ENCODE measurements around the gene HOXB9.
A peak's percentile ranks its signal among the peaks of the same experiment; 100 is the strongest.

Gene HOXB9

GRCh38 chr17:48588528-48588927 lies 37.6 kb downstream of the HOXB9 start:
- DNase-seq = no peak

GRCh38 chr17:48588074-48588415 lies 38.1 kb downstream of the HOXB9 start:
- DNase-seq = no peak

GRCh38 chr17:48587276-48588073 lies 38.7 kb downstream of the HOXB9 start:
- DNase-seq = no peak

- no peak for DNase-seq
Measured at GRCh38 chr17:48586355-48587258, 39.6 kb downstream of the HOXB9 start.

GRCh38 chr17:48584223-48584741 lies 41.9 kb downstream of the HOXB9 start:
- no peak for DNase-seq

GRCh38 chr17:48583708-48584222 lies 42.4 kb downstream of the HOXB9 start:
- DNase-seq = no peak

- DNase-seq = no peak
Measured at GRCh38 chr17:48582750-48583069, 43.4 kb downstream of the HOXB9 start.

- DNase-seq = no peak
Measured at GRCh38 chr17:48579760-48580554, 46.2 kb downstream of the HOXB9 start.

GRCh38 chr17:48579471-48579759 lies 46.7 kb downstream of the HOXB9 start:
- no peak for DNase-seq

GRCh38 chr17:48578616-48579470 lies 47.3 kb downstream of the HOXB9 start:
- no peak for DNase-seq

- DNase-seq = peak in 1 of 56 donors; percentile 0
Measured at GRCh38 chr17:48577946-48578615, 48.1 kb downstream of the HOXB9 start, which contains the start of gene HOXB4. Gene HOXB4 (minus strand): TSS chr17:48578350. CDS start chr17:48578319, 31 bp downstream.

GRCh38 chr17:48577330-48577945 lies 48.7 kb downstream of the HOXB9 start:
- no peak for DNase-seq

GRCh38 chr17:48576479-48577309 lies 49.5 kb downstream of the HOXB9 start:
- no peak for DNase-seq

- no peak for DNase-seq
Measured at GRCh38 chr17:48575673-48576478, 50.3 kb downstream of the HOXB9 start.

- no peak for DNase-seq
Measured at GRCh38 chr17:48575066-48575582, 51.0 kb downstream of the HOXB9 start.

GRCh38 chr17:48574505-48575065 lies 51.6 kb downstream of the HOXB9 start:
- no peak for DNase-seq

- DNase-seq = no peak
Measured at GRCh38 chr17:48571826-48572417, 54.2 kb downstream of the HOXB9 start.
